Neural cell (in vitro differentiated cells): ENCODE measurements around the gene CITED2. TPM values are rescaled to one million over a fixed set of nuclear protein-coding genes. Genes with fewer than 3 reads are reported as not detected.

ENCODE experiments used
- H2AFZ ChIP-seq: fragments of 200-600, 300-800 bp; sonication (generic), shearing (Covaris generic); 2 replicates; pipeline ENCODE4 v1.6.0; 2014; ENCODE audit warnings: low read depth, mild to moderate bottlenecking, antibody characterized with exemption, low read length, moderate library complexity
- H3F3A ChIP-seq: fragments of 200-600 bp; shearing (Covaris generic); 2 replicates; pipeline ENCODE4 v1.6.1; 2016; ENCODE audit warnings: mild to moderate bottlenecking, moderate library complexity, mixed read lengths, antibody characterized with exemption, low read length; ENCODE audit not compliant: insufficient read depth, poor library complexity, severe bottlenecking
- H3K27ac ChIP-seq: fragments of 200-600, 300-800 bp; sonication (generic), shearing (Covaris generic); 2 replicates; pipeline ENCODE4 v1.5.1; 2014; ENCODE audit warnings: mild to moderate bottlenecking, low read length, moderate library complexity
- H3K27me3 ChIP-seq: fragments of 300-800, 200-600 bp; sonication (generic), shearing (Covaris generic); 2 replicates; pipeline ENCODE4 v1.6.0; 2014; ENCODE audit warnings: mild to moderate bottlenecking, low read depth, low read length, moderate library complexity; ENCODE audit not compliant: insufficient read depth
- H3K36me3 ChIP-seq: fragments of 300-800, 200-600 bp; sonication (generic), shearing (Covaris generic); 2 replicates; pipeline ENCODE4 v1.5.1; 2014; ENCODE audit warnings: mild to moderate bottlenecking, antibody characterized with exemption, low read length, moderate library complexity; ENCODE audit not compliant: insufficient read depth
- H3K4me2 ChIP-seq: fragments of 300-800, 200-600 bp; sonication (generic), shearing (Covaris generic); 2 replicates; pipeline ENCODE4 v1.6.0; 2014; ENCODE audit warnings: mild to moderate bottlenecking, low read length
- H3K4me3 ChIP-seq: fragments of 300-800, 200-600 bp; sonication (generic), shearing (Covaris generic); 2 replicates; pipeline ENCODE4 v1.5.1; 2014; ENCODE audit warnings: mild to moderate bottlenecking, low read length, moderate library complexity
- H3K79me2 ChIP-seq: fragments of 200-600 bp; shearing (Covaris generic); replicated peaks from 2 replicates; pipeline ENCODE4 v1.6.0; 2014; ENCODE audit warnings: mild to moderate bottlenecking, low read length, moderate library complexity; ENCODE audit not compliant: insufficient read depth
- H3K9ac ChIP-seq: fragments of 300-800, 200-600 bp; sonication (generic), shearing (Covaris generic); 2 replicates; pipeline ENCODE4 v1.6.1; 2016; ENCODE audit warnings: mild to moderate bottlenecking, low read length, mixed read lengths
- H3K9me2 ChIP-seq: fragments of 200-600 bp; shearing (Covaris generic); 2 replicates; pipeline ENCODE4 v1.6.1; 2016; ENCODE audit warnings: mild to moderate bottlenecking, low read length, mixed read lengths; ENCODE audit not compliant: insufficient read depth
- H3K9me3 ChIP-seq: fragments of 200-600, 300-800 bp; sonication (generic), shearing (Covaris generic); 2 replicates; pipeline ENCODE4 v1.6.1; 2016; ENCODE audit warnings: mild to moderate bottlenecking, mixed run types, low read length, moderate library complexity, mixed read lengths
- H4K20me1 ChIP-seq: fragments of 200-600 bp; shearing (Covaris generic); 2 replicates; pipeline ENCODE4 v1.6.1; 2016; ENCODE audit warnings: mild to moderate bottlenecking, mixed run types; ENCODE audit not compliant: insufficient read depth
- EP300 ChIP-seq: fragments of 450-650 bp; conservative IDR thresholded peaks from 2 replicates; pipeline ENCODE4 v1.6.1; 2014; ENCODE audit warnings: antibody characterized with exemption, mild to moderate bottlenecking, moderate library complexity; ENCODE audit not compliant: poor library complexity, severe bottlenecking
- EZH2 ChIP-seq: fragments of 200-600, 300-800 bp; shearing (Covaris generic), sonication (generic); IDR thresholded peaks from 2 replicates; pipeline ENCODE4 v1.6.1; 2014; ENCODE audit warnings: antibody characterized with exemption, low read length, borderline replicate concordance, mild to moderate bottlenecking; ENCODE audit not compliant: insufficient read depth, poor library complexity, severe bottlenecking
- MXI1 ChIP-seq: fragments of 450-650 bp; conservative IDR thresholded peaks from 2 replicates; pipeline ENCODE4 v1.6.1; 2014; ENCODE audit warnings: antibody characterized with exemption, mild to moderate bottlenecking; ENCODE audit not compliant: poor library complexity, severe bottlenecking
- POLR2AphosphoS5 ChIP-seq: IDR thresholded peaks from 2 replicates; pipeline ENCODE4 v1.6.1; 2012
- RAD21 ChIP-seq: fragments of 450-650 bp; conservative IDR thresholded peaks from 2 replicates; pipeline ENCODE4 v1.6.1; 2014; ENCODE audit warnings: antibody characterized with exemption, mild to moderate bottlenecking, moderate library complexity
- SMC3 ChIP-seq: fragments of 450-650 bp; conservative IDR thresholded peaks from 2 replicates; pipeline ENCODE4 v1.6.1; 2014; ENCODE audit warnings: antibody characterized with exemption, mild to moderate bottlenecking, moderate library complexity; ENCODE audit not compliant: poor library complexity
- TAF1 ChIP-seq: IDR thresholded peaks from 2 replicates; pipeline ENCODE4 v1.6.1; 2012; ENCODE audit warnings: low read depth
- polyA plus RNA-seq: library from polyadenylated mRNA; depleted of rRNA; stranded (reverse); fragments of >200 nt; gene quantifications from 2 replicates; pipeline ENCODE4 v1.2.3, GENCODE V29; 2014
- TF ChIP-seq, protein P1 (sequence below): fragments of 450-650 bp; IDR thresholded peaks from 2 replicates; pipeline ENCODE4 v1.5.1; 2014; ENCODE audit warnings: antibody characterized with exemption, mild to moderate bottlenecking, moderate library complexity; ENCODE audit not compliant: poor library complexity, severe bottlenecking
- TF ChIP-seq, protein P2 (sequence below): IDR thresholded peaks from 2 replicates; pipeline ENCODE4 v1.6.1; 2012; ENCODE audit warnings: borderline replicate concordance

CITED2 gene
- polyA plus RNA-seq, 1 donor from 2014 or later: 38.1 TPM

DNA sequence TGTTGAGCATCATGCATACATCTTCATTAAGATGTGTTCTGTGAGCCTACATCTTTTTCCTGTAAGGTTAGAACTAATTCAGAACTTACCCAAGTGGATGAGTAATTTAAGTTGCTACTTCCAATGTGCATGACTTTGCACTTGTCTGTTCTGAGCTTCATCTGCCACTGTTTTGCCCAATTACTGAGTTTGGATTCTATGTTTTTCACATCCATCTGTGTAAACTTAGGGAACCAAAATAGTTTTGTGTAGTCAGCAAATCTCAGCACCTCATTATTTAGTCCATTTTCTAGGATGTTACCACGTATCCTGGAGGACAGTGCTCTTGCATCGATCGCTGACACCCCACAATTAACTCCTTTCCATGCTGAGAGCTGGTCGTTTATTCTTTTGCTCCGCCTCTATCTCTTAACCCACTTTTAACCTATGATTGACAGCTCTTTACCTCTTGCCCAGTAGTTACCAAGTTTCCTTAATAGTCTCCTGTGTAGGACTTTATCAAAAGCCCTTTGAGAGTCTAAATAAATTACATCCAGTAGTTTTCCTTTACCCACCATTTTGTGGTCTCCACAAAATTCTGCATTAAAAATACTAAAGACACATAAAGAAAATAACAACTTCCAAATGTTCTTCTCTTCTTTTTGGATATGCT, 44.2 kb upstream of the CITED2 start:
- H4K20me1 ChIP-seq: no peaks in the 10 kb centered on the region
- no peaks in the 10 kb centered on the region for H3K79me2 ChIP-seq
- no peak for TF ChIP-seq RAD21
- no peak for TF ChIP-seq MXI1
- TF ChIP-seq, protein P1, sequence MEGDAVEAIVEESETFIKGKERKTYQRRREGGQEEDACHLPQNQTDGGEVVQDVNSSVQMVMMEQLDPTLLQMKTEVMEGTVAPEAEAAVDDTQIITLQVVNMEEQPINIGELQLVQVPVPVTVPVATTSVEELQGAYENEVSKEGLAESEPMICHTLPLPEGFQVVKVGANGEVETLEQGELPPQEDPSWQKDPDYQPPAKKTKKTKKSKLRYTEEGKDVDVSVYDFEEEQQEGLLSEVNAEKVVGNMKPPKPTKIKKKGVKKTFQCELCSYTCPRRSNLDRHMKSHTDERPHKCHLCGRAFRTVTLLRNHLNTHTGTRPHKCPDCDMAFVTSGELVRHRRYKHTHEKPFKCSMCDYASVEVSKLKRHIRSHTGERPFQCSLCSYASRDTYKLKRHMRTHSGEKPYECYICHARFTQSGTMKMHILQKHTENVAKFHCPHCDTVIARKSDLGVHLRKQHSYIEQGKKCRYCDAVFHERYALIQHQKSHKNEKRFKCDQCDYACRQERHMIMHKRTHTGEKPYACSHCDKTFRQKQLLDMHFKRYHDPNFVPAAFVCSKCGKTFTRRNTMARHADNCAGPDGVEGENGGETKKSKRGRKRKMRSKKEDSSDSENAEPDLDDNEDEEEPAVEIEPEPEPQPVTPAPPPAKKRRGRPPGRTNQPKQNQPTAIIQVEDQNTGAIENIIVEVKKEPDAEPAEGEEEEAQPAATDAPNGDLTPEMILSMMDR: no peak
- TF ChIP-seq SMC3: no peak
- no peak for TF ChIP-seq EP300
- TF ChIP-seq EZH2: no peak
- no peak for TF ChIP-seq TAF1
- TF ChIP-seq POLR2AphosphoS5: no peak
- TF ChIP-seq, protein P2, sequence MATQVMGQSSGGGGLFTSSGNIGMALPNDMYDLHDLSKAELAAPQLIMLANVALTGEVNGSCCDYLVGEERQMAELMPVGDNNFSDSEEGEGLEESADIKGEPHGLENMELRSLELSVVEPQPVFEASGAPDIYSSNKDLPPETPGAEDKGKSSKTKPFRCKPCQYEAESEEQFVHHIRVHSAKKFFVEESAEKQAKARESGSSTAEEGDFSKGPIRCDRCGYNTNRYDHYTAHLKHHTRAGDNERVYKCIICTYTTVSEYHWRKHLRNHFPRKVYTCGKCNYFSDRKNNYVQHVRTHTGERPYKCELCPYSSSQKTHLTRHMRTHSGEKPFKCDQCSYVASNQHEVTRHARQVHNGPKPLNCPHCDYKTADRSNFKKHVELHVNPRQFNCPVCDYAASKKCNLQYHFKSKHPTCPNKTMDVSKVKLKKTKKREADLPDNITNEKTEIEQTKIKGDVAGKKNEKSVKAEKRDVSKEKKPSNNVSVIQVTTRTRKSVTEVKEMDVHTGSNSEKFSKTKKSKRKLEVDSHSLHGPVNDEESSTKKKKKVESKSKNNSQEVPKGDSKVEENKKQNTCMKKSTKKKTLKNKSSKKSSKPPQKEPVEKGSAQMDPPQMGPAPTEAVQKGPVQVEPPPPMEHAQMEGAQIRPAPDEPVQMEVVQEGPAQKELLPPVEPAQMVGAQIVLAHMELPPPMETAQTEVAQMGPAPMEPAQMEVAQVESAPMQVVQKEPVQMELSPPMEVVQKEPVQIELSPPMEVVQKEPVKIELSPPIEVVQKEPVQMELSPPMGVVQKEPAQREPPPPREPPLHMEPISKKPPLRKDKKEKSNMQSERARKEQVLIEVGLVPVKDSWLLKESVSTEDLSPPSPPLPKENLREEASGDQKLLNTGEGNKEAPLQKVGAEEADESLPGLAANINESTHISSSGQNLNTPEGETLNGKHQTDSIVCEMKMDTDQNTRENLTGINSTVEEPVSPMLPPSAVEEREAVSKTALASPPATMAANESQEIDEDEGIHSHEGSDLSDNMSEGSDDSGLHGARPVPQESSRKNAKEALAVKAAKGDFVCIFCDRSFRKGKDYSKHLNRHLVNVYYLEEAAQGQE: no peak
- no peaks in the 10 kb centered on the region for H3K27me3 ChIP-seq
- H2AFZ ChIP-seq: no peak overlapping the region
- no peak overlapping the region for H3K9ac ChIP-seq
- H3K27ac ChIP-seq: no peak overlapping the region
- H3F3A ChIP-seq: no peaks in the 10 kb centered on the region
- no peak overlapping the region for H3K4me3 ChIP-seq
- no peaks in the 10 kb centered on the region for H3K36me3 ChIP-seq
- no peaks in the 10 kb centered on the region for H3K9me3 ChIP-seq
- no peak overlapping the region for H3K4me2 ChIP-seq
- H3K9me2 ChIP-seq: no peaks in the 10 kb centered on the region

DNA sequence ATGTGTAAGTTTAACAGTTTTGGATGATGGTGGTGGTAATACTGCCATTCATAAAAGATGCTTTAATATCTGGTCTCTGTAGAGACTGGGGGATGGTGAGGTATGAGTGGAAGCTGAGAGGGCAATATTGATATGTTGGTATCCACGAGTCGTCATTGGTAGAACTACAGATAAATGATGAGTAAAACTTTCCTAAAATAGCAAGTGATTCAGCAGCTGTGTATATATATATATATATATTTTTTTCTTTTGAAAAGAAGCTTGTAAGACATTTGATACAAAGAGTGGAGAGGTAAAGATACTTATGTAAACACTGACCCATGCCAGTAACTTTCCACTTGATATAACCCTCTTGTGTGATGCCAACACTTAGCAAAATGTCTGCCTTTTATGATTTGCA, 41.7 kb upstream of the CITED2 start:
- Histone ChIP-seq H3K4me3 (no peak overlapping the region), H3F3A (no peaks in the 10 kb centered on the region), H3K79me2 (no peaks in the 10 kb centered on the region), H3K36me3 (no peaks in the 10 kb centered on the region), H3K4me2 (no peak overlapping the region), H3K9ac (no peak overlapping the region), H2AFZ (no peak overlapping the region), H3K9me2 (no peaks in the 10 kb centered on the region), H3K9me3 (no peaks in the 10 kb centered on the region), H4K20me1 (no peaks in the 10 kb centered on the region), H3K27ac (no peak overlapping the region), H3K27me3 (no peaks in the 10 kb centered on the region)
- TF ChIP-seq EP300: no peak
- TF ChIP-seq EZH2: no peak
- TF ChIP-seq RAD21: no peak
- TF ChIP-seq, protein P1: no peak
- TF ChIP-seq, protein P2: no peak
- no peak for TF ChIP-seq POLR2AphosphoS5
- TF ChIP-seq TAF1: no peak
- TF ChIP-seq MXI1: no peak
